AG04450 (cell line): ENCODE results near the gene MLNR. TPM values are rescaled to one million over a fixed set of nuclear protein-coding genes. Genes with fewer than 3 reads are reported as not detected.

Experiments used
- CTCF ChIA-PET: fragments of 300-600, 350-600 bp; formaldehyde crosslinking; extraction: SDS; loops from one replicate; lab custom pipeline; 2022; ENCODE audit warnings: antibody characterized with exemption, inconsistent platforms; lab: Charles Lee
- POLR2A ChIA-PET: fragments of 350-600 bp; formaldehyde crosslinking; extraction: SDS; loops from one replicate; lab custom pipeline; 2021; ENCODE audit warnings: antibody characterized with exemption, inconsistent platforms; lab: Yijun Ruan, JAX
- DNase-seq: peaks from one replicate; pipeline ENCODE4 v3.0.0-alpha.2; 2011; ENCODE audit warnings: low read depth, low spot score
- H3K27ac ChIP-seq: one replicate; pipeline ENCODE4 v1.5.1; 2012; ENCODE audit warnings: low read depth, low read length, control low read depth
- H3K27me3 ChIP-seq: one replicate; pipeline ENCODE4 v1.6.0; 2012; ENCODE audit warnings: low read length; ENCODE audit not compliant: control insufficient read depth, insufficient read depth
- H3K4me3 ChIP-seq: 2 replicates; pipeline ENCODE4 v1.5.1; 2011; ENCODE audit warnings: mild to moderate bottlenecking, low read depth, low read length, control low read depth
- H3K9me3 ChIP-seq: 2 replicates; pipeline ENCODE4 v1.5.1; 2012; ENCODE audit warnings: low read length; ENCODE audit not compliant: control insufficient read depth, insufficient read depth
- polyA plus RNA-seq: library from polyadenylated mRNA; depleted of rRNA; stranded (reverse); fragments of >200 nt; gene quantifications from 2 replicates; pipeline ENCODE4 v1.2.3, GENCODE V29; 2011
- TF ChIP-seq, protein P1 (sequence below): IDR thresholded peaks from 2 replicates; pipeline ENCODE4 v1.5.1; 2011; ENCODE audit warnings: low read depth, low read length, control low read depth, inconsistent platforms

MLNR gene
- polyA plus RNA-seq, 1 experiment: not detected

DNA sequence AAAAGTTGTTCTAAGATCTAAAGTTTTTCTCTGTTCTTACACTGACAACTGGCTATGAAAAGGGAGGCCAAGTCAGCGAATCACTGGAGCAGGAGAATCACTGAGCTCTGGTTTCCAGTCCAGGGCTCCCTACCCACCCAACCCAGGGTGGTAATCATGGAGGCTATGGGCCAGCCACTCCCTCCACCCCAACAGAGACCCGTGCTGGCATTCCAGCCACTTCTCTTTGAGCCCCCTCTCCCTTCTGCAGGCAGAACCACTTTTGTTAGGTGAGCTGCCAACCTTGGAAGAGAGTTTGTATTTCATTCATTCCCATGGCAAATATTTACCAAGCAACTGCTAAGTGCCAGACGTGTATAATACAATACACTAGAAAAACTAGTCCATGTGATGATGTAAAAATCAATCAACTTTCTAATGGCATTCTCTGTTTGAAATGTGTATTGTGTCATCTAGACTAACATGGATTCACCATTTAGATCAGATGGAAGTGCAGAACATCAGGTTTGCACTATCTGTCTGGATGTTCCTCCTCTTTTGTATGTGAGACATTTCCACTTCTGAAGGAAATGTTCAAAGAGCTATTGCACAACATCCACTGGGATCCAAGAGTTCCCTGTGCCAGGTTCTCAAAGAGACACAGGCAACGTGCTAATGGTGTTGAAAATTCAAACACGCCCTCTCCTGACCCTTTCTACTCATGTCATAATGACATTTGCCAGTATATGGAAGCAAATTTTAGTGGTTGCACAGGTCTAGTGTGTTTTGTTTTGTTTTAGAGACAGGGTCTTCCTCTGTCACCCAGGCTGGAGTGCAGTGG, 5.3 kb downstream of the MLNR start:
- Histone ChIP-seq H3K27me3 (peaks cover 42% of the 10 kb centered on the region), H3K9me3 (no peaks in the 10 kb centered on the region; the same call in 1 of the 2 replicates), H3K4me3 (no peak overlapping the region), H3K27ac (no peak overlapping the region)
- CTCF ChIA-PET: no interaction called here
- TF ChIP-seq, protein P1, sequence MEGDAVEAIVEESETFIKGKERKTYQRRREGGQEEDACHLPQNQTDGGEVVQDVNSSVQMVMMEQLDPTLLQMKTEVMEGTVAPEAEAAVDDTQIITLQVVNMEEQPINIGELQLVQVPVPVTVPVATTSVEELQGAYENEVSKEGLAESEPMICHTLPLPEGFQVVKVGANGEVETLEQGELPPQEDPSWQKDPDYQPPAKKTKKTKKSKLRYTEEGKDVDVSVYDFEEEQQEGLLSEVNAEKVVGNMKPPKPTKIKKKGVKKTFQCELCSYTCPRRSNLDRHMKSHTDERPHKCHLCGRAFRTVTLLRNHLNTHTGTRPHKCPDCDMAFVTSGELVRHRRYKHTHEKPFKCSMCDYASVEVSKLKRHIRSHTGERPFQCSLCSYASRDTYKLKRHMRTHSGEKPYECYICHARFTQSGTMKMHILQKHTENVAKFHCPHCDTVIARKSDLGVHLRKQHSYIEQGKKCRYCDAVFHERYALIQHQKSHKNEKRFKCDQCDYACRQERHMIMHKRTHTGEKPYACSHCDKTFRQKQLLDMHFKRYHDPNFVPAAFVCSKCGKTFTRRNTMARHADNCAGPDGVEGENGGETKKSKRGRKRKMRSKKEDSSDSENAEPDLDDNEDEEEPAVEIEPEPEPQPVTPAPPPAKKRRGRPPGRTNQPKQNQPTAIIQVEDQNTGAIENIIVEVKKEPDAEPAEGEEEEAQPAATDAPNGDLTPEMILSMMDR: no peak
- POLR2A ChIA-PET: no interaction called here
- DNase-seq: no peak

DNA sequence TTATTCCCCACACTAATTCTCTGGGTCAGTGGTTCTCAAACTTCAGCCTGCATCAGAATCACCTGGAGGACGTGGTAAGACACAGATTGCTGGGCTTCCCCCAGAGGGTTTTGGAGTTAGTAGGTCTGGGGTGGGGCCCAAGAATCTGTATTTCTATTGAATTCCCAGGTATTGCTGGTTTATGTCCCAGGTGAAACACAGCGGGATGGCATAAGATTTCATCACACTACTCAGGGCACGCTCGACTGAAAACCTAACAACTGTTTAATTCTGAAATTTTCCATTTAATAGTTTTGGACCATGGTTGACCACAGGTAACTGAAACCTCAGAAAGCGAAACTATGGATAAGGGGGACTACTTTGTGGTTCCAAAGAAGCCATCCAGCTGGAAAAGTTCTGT, 6.5 kb downstream of the MLNR start:
- no peak for DNase-seq
- ChIA-PET POLR2A (no interaction called here), CTCF (no interaction called here)
- Histone ChIP-seq H3K4me3 (no peak overlapping the region), H3K9me3 (no peaks in the 10 kb centered on the region), H3K27ac (no peak overlapping the region), H3K27me3 (peaks cover 33% of the 10 kb centered on the region)
- TF ChIP-seq, protein P1: no peak

DNA sequence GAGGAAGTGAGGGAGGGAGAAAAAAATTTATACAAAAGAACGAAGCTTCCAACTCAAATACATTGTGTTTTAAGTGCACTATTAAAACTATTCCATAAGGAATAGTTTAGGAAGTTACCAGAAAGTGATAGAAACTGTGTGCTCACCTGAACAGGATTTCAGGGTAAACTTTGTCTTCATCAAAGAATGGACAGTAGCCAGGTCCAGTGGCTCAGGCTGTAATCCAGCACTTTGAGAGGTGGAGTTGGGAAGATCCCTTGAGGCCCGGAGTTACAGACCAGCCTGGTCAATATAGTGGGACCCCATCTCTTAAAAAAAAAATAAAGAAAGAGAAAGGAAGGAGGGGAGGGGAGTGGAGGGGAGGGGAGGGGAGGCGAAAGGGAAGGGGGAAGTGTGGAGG, 14.6 kb downstream of the MLNR start:
- Histone ChIP-seq H3K27ac (no peak overlapping the region), H3K27me3 (no peaks in the 10 kb centered on the region), H3K9me3 (no peaks in the 10 kb centered on the region), H3K4me3 (no peak overlapping the region)
- ChIA-PET CTCF (no interaction called here), POLR2A (no interaction called here)
- no peak for DNase-seq
- TF ChIP-seq, protein P1: no peak

DNA sequence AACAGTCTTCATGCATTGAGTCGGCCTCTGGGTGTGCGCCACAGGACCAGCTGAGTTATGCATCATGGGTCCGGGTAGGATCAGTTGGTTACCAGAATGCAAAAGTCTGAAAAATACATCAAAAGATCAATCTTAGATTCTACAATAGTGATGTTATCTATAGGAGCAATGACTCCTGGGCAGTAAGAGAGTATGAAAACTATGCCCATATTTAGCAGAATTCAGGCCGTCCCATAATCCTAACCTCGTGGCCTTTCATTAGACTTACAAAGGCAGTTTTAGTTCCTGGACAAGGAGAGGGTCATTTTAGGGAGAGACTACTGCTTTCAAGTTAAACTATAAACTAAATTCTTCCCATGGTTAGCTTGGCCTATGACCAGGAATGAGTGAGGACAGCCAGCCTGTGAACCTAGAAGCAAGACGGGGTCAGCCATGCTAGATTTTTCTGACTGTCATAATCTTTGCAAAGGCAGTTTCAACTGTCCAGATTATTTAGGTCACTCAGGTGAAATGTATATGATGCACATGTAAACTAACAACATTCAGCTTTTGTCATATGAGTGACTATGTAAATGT, 15.8 kb downstream of the MLNR start:
- no peaks in the 10 kb centered on the region for H3K9me3 ChIP-seq
- no peak overlapping the region for H3K27ac ChIP-seq
- no peak overlapping the region for H3K4me3 ChIP-seq
- no peaks in the 10 kb centered on the region for H3K27me3 ChIP-seq
- ChIA-PET CTCF (interaction anchor here (1.6 kb wide), 1 partner anchor 45 kb away, joined by 5 read pairs; no protein-coding TSS in a partner anchor), POLR2A (no interaction called here)
- TF ChIP-seq, protein P1: no peak
- DNase-seq: no peak

DNA sequence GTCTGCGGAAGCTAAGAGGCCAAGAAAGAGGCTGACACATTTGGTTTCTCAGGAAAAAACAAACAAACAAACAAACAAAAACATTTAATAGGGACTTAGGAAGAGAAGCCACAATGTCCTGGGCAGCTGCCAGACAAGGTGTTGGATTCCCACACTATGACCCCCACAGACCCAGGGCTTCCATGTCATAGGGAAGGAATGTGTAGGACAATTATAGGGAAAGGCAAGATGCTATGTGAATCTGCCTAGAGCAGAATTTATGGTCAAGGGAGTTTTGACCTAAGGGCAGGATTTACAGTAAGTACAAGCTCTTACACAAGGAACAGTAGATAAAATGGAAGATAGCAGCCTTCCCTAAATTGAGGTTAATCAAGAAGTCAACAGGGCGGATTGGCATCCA, 18.5 kb downstream of the MLNR start:
- DNase-seq: no peak
- Histone ChIP-seq H3K27me3 (no peaks in the 10 kb centered on the region), H3K4me3 (no peak overlapping the region), H3K27ac (no peak overlapping the region), H3K9me3 (peaks cover 4% of the 10 kb centered on the region; the same call in 1 of the 2 replicates)
- TF ChIP-seq, protein P1: no peak
- ChIA-PET POLR2A (no interaction called here), CTCF (interaction anchor here (0.7 to 2.9 kb wide), 3 partner anchors 17 to 368 kb away, joined by 6 to 10 read pairs (median 6); no protein-coding TSS in a partner anchor)
